GM12891 (cell line): ENCODE results near the gene ANO10.

Experiments
- POLR2A ChIP-seq: IDR thresholded peaks from 2 replicates; pipeline ENCODE4 v1.6.1; 2011; ENCODE audit warnings: low read depth, low read length, control low read depth
- POLR2AphosphoS5 ChIP-seq: IDR thresholded peaks from 2 replicates; pipeline ENCODE4 v1.6.1; 2011; ENCODE audit warnings: low read depth, low read length, control low read depth

DNA sequence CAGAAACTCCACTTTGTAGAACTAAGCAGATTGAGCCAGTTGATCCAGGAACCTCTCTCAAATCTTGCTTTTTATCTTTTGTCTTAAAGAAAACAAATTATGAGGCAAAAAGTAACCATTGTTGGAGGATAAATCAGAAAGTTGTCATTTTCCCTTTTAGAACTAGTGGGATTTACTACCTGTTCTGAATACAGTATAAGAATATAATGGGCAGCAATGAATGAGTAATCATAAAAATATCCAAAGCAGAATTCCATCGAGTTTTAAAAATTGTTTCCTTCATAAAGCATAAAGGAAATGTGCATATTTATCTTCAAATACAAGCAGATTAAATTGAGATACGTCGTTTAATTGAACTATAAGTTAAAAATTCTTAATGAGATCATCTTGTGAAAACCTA, 15.9 kb upstream of the ANO10 start:
- TF ChIP-seq POLR2A (no peak), POLR2AphosphoS5 (no peak)
